Suppressor macrophage (primary cell): ENCODE measurements around the gene NSMF.

Source experiments
- DNase-seq, 4 experiments: peaks; one replicate each; pipeline ENCODE4 v3.0.0-alpha.2; 2020 to 2022

NSMF gene

GRCh38 chr9:137430723-137431415 lies 28.3 kb downstream of the NSMF start:
- DNase-seq, result no peak

- no peak for DNase-seq
Measured at GRCh38 chr9:137429974-137430722, 29.0 kb downstream of the NSMF start.

- no peak for DNase-seq
Measured at GRCh38 chr9:137429546-137429890, 29.6 kb downstream of the NSMF start.

DNA sequence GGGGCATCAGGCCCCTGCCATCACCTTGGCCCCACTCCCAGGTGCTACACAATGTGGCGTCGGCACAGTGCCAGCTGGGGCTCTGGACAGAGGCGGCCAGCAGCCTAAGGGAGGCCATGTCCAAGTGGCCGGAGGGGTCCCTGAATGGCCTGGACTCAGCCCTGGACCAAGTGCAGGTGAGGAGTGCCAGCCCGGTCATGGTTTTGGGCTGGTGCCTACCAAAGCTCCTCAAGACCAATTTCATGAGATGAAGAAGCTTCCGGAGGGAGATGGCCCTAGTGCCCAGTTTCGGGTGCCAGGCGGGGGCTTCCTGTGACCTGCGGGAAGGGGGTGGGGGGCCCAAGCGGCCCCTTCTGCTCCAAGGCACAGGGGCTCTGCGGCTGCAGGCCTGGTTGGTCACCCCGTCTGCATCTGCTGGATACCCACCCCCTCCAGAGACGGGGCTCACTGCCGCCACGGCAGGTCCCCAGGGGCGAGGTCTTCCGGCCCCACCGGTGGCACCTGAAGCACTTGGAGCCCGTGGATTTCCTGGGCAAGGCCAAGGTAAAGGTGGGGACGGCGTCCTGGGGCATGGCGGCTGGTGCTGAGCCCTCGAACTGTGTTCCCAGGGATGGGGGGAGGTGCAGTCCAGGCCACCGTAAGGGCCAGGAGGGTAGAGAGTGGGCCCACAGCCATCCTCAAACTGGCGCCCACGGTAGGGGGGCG lies 30.1 kb downstream of the NSMF start:
- DNase-seq, result no peak

DNA sequence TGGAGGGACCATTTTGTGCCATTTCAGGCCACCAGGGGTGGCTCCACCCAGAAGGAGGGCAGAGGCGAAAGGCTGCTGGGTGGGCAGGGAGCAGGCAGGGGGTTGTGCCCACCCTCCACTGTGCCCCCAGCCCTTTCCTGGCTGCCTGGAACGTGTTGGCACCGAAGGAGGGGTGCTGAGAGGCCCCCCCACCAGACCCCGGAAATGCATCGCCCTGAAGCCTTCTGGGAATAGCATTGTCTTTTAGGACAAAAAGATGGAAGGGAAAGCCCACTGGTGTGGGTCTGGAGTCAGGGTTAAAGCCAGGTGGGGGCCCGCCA lies 30.9 kb downstream of the NSMF start:
- DNase-seq, result no peak

DNA sequence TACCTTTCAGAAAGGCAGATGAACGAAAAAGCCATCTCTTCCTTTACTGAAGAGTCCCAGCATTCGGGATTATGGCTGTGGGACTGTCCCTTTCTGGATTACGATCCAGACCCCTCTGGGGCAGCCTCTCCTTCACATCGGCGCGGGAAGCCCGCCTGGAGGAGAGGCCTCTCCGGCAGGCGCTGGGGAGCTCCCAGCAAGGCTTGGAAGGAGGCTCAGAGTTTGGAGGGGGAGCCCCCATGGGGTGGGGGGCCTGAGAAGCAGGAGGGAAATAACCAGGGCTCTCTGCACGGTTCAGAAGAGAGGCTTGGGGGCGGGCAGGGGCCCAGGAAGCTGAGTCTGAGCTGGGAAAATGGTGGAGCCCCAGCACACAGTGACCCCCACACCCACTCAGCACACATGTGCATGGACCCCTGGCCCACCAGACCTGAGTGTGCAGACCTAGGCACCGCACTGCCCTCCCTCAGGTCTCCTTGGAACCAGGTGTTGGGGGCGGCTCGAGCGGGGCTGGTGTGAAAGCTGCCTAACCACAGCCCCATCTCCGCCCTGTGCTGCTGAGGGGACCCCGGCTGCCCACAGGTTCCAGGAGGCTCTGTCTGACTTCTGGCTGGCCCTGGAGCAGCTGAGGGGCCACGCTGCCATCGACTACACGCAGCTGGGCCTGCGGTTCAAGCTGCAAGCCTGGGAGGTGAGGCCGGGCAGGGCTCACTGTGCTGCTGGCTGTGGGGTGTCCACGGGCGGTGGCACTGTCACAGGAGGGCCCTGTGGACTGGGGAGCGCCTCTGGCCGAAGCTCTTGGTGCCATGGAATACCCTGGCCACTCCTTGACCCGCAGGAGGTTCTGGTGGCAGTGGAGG lies 31.5 kb downstream of the NSMF start:
- DNase-seq, result no peak

DNA sequence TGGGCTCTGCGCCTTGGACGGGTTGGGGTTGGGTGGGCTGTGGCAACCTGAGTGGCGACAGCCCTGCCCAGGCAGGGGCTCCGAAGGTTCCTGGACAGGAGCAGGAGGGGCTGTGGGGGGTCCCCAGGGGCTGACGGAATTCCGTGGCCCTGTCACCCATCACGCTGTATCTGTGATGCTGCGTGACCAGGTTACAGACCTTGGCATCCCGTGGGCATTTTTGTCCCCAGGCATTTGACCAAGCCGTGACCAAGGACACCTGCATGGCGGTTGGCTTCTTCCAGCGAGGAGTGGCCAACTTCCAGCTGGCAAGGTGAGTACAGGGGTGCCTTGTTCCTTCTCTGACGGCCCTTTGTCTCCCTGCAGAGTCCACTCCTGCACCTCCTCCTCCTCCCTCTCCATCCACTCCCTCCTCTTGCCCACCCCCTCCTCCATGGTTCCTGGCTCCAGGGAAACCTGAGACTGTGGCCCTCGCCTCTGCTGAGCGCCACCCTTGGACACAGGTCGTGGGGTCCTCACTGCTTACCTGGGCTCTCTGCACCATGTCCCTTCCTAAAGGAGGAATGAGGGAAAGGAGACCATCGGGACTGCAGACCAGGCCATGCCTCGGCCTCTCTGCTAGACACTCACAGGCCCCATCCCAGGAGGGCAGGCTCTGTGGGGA lies 33.0 kb downstream of the NSMF start:
- no peak for DNase-seq

GRCh38 chr9:137423514-137424291 lies 35.4 kb downstream of the NSMF start:
- DNase-seq, result peak; percentile 49 to 82 (median 70)

GRCh38 chr9:137422604-137423513 lies 36.3 kb downstream of the NSMF start, which contains the start of the genes EXD3 and NOXA1:
Gene EXD3, minus strand, starts transcription at chr9:137423162. Its CDS starts 27,805 bp downstream, at chr9:137395357.
Gene NOXA1, plus strand, starts transcription at chr9:137423393. Its CDS starts 137 bp downstream, at chr9:137423530.
- DNase-seq, result peak; percentile 97 to 99 (median 98)

GRCh38 chr9:137421838-137422603 lies 37.1 kb downstream of the NSMF start:
- peak in 1 of 4 experiments; percentile 32 for DNase-seq

GRCh38 chr9:137417161-137418021 lies 41.7 kb downstream of the NSMF start:
- DNase-seq, result peak in 3 of 4 experiments; percentile 21 to 55 (median 42)

- DNase-seq, result no peak
Measured at GRCh38 chr9:137416563-137417151, 42.5 kb downstream of the NSMF start.

DNA sequence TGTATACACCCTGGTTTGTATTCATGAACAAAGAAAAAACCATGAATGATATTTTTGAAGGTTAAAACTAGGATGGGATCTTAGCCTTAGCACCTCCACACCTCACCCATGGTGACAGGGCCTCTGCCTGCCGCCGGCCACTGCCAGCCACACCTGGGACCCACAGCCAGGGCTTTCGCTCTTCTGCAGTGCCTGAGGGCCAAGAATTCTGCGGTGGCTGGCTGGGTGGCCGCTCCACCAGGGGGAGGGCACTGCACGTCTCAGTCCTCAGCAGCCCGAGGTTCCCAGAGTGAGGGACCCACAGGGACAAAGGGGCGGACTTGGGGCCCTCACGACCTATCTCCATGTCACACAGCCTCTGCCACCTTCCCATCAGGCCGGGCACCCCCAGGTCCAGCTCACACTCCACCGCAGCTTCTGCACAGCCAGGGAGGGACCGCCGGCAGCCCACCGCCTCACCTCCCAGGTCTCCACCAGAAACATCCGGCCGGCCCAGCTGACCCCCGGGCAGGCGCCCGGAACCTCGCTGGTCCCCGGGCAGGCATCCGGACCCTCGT lies 43.0 kb downstream of the NSMF start:
- DNase-seq, result no peak

DNA sequence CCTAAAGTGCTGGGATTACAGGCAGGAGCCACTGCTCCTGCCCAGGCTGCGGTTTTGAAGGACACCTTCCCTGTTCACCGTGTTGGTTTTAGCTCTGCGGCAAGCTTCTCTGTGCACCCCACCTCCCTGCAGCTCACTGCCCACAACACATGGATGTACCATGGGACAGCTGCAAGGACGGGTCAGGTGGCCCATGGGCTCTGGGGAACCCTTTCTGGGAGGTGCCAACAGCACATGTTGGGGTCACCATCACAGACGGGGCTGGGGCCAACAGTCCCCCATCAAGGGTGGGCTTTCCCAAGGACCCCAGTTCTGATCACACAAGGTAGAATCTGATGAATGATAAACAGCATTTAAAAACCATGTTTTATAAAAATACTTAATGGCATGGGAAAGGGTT lies 43.7 kb downstream of the NSMF start:
- no peak for DNase-seq

DNA sequence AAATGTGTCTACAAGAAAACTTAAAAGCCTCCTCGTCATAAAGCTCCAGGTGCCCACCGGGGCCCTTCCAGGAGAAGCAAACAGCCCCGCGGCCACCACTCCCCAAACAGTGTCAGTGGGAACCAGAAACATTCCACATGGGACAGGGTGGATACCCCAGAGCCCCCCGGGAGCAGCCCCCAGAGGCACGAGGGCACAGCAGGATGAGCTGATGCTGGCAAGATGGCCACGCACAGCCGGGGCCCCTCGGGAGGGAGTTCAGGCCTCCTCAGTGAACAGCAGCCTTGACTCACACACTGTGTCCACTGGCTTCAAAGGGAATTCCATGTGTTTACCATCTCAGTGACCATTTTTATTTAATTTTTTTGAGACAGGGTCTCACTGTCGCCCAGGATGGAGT lies 46.7 kb downstream of the NSMF start:
- no peak for DNase-seq

DNA sequence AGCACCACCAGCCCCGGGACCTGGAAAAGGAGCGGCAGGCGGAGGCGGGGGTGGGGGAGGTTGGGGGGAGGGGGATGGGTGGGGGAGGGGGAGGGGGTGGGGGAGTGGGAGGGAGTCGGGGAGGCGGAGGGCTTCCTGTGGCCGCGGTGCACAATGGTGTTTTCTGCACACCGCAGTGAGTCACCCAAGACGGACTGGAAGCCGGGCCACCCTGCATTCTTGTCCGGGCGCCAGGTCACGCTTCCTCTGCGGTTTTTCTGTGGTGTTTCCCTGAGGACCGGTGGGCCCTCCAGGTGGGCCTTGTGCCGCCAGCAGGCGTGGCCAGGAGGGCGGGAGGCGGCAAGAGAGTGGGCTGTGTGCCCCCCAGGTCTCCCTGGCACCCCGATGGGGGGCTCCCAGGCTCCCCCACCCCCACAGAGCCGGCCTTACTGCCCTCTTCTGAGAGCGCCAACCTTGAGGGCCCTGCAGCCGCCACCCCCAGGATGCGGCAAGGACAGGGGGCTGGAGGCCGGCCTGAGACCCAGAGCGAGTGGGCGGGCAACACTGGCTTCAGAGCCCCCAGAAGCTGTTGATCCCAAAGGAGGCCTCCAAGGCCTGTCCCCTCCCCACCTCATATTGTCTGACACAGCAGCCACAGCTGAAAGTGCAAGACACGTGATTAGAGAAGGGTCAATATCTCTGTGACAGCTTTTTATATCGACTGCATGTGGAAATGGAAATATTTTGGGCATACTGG lies 47.3 kb downstream of the NSMF start:
- peak in 3 of 4 experiments; percentile 35 to 50 (median 41) for DNase-seq

DNA sequence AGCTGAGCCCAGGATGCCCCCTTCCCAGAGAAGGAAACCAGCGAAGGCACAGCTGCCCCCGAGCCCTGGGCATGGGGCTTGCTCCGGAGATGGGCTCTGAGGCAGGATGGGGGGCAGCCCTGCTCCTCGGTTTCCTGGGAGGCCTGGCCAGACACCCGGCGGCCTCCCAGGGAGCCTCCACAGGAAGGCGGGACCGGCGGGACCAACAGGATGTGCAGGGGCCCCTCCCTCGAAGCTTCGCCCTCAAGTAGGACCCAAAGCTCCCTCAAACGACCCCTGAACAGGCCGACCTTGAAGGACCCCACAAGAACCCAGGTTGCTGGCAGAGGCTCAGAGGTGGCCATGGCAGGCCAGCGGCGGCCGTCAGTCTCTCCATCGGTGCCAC lies 47.9 kb downstream of the NSMF start:
- no peak for DNase-seq
